ENCODE data around the gene LRP2. TPM values are rescaled to one million over a fixed set of nuclear protein-coding genes. Genes with fewer than 3 reads are reported as not detected.

Gene LRP2
- total and polyA plus RNA-seq, 2 experiments from 2014 or later: 0.68 to 2.7 TPM

DNA sequence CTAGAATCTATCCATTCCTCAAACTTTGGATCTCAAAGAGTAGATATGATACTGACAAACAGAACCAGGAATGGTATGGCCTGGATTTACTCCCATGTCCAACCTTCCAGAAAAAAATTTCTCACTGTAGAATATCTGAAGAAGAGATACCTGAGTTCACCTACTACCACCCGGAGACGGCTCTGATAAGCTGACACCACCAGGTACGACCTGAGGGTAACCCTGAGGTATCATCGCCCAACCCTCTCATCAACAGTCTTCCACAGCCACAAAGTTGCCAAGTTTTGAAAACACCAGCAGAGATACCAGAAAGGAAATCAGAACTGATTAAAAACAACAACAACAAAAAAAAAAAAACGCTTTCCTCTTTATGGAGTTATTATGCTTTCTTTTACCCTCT lies 102.9 kb downstream of the LRP2 start:
- Mint-ChIP-seq H3K36me3 (ENCODE audit: low read depth) (no peaks in the 10 kb centered on the region), H3K27ac (no peak overlapping the region), H3K27me3 (ENCODE audit: insufficient read depth, low read depth, poor library complexity) (peaks cover 2% of the 10 kb centered on the region), H3K4me3 (no peak overlapping the region), H3K9me3 (no peaks in the 10 kb centered on the region), H3K4me1 (peaks cover 11% of the 10 kb centered on the region)
- no peak for DNase-seq (ENCODE audit: low spot score)
- H3K4me3 ChIP-seq: no peak overlapping the region
- no peaks in the 10 kb centered on the region for H3K79me2 ChIP-seq (replicated peaks; ENCODE audit: insufficient read depth)
- no peak overlapping the region for H3K27ac ChIP-seq (ENCODE audit: low read depth)
- no peaks in the 10 kb centered on the region for H3F3A ChIP-seq (replicated peaks; ENCODE audit: low read depth)
- H3K4me1 ChIP-seq (ENCODE audit: insufficient read depth): peaks cover 6% of the 10 kb centered on the region; the same call in 1 of the 2 replicates
- no peaks in the 10 kb centered on the region for H3K36me3 ChIP-seq (ENCODE audit: insufficient read depth)
- no peaks in the 10 kb centered on the region for H4K20me1 ChIP-seq (replicated peaks; ENCODE audit: insufficient read depth)
- no peak for ATAC-seq
- H3K4me2 ChIP-seq: no peak overlapping the region
- H3K9me2 ChIP-seq (ENCODE audit: insufficient read depth): no peaks in the 10 kb centered on the region
- TF ChIP-seq EZH2phosphoT487 (IDR thresholded peaks at IDR 0.05; ENCODE audit: unreplicated experiment) (no peak), JUNB (IDR thresholded peaks at IDR 0.05; ENCODE audit: unreplicated experiment) (no peak), POLR2AphosphoS5 (IDR thresholded peaks at IDR 0.05; ENCODE audit: low read depth) (no peak), CREB1 (CRISPR knock-in tag; IDR thresholded peaks at IDR 0.05; ENCODE audit: low read depth) (no peak), CTCF (conservative IDR thresholded peaks at IDR 0.05; ENCODE audit: low read depth in 2 of 2) (no peak), NANOG (IDR thresholded peaks at IDR 0.05; ENCODE audit: borderline replicate concordance) (no peak), ETS1 (IDR thresholded peaks at IDR 0.05) (no peak), STAT1 (IDR thresholded peaks at IDR 0.05; ENCODE audit: unreplicated experiment) (no peak), ZNF462 (CRISPR knock-in tag; IDR thresholded peaks at IDR 0.05) (no peak), ZNF331 (CRISPR knock-in tag; IDR thresholded peaks at IDR 0.05; ENCODE audit: low read depth) (no peak), ZNF114 (CRISPR knock-in tag; IDR thresholded peaks at IDR 0.05) (no peak)
- TF ChIP-seq, protein P1, sequence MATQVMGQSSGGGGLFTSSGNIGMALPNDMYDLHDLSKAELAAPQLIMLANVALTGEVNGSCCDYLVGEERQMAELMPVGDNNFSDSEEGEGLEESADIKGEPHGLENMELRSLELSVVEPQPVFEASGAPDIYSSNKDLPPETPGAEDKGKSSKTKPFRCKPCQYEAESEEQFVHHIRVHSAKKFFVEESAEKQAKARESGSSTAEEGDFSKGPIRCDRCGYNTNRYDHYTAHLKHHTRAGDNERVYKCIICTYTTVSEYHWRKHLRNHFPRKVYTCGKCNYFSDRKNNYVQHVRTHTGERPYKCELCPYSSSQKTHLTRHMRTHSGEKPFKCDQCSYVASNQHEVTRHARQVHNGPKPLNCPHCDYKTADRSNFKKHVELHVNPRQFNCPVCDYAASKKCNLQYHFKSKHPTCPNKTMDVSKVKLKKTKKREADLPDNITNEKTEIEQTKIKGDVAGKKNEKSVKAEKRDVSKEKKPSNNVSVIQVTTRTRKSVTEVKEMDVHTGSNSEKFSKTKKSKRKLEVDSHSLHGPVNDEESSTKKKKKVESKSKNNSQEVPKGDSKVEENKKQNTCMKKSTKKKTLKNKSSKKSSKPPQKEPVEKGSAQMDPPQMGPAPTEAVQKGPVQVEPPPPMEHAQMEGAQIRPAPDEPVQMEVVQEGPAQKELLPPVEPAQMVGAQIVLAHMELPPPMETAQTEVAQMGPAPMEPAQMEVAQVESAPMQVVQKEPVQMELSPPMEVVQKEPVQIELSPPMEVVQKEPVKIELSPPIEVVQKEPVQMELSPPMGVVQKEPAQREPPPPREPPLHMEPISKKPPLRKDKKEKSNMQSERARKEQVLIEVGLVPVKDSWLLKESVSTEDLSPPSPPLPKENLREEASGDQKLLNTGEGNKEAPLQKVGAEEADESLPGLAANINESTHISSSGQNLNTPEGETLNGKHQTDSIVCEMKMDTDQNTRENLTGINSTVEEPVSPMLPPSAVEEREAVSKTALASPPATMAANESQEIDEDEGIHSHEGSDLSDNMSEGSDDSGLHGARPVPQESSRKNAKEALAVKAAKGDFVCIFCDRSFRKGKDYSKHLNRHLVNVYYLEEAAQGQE (IDR thresholded peaks at IDR 0.05; ENCODE audit: unreplicated experiment): no peak
- H3K27me3 ChIP-seq (ENCODE audit: insufficient read depth): no peaks in the 10 kb centered on the region
- no peak overlapping the region for H2AFZ ChIP-seq

Data from GM23338 (cell line).